K562 (cell line): ENCODE results near the gene NEMP2. TPM values are rescaled to one million over a fixed set of nuclear protein-coding genes. Genes with fewer than 3 reads are reported as not detected.

Experiments
- FOXK2 ChIP-seq, 2 experiments: fragments of 450-650 bp; IDR thresholded peaks in 1 of 2; conservative IDR thresholded peaks in 1 of 2; 2 replicates each; pipeline ENCODE4 v1.6.1; 2016; ENCODE audit warnings: low read depth in 2 of 2, mild to moderate bottlenecking in 1 of 2
- HMG20B ChIP-seq: fragments of 250-450 bp; sonication (Bioruptor Pico); IDR thresholded peaks from 2 replicates; pipeline ENCODE4 v1.5.0; 2021; ENCODE audit warnings: mild to moderate bottlenecking
- KLF1 ChIP-seq: fragments of 450-650 bp; IDR thresholded peaks from 2 replicates; pipeline ENCODE4 v1.6.1; 2016; ENCODE audit warnings: missing genetic modification characterization, missing compliant biosample characterization
- NFIC ChIP-seq: fragments of 450-650 bp; IDR thresholded peaks from 2 replicates; pipeline ENCODE4 v1.6.1; 2017; ENCODE audit warnings: mild to moderate bottlenecking, inconsistent platforms
- SMC3 ChIP-seq: conservative IDR thresholded peaks from 2 replicates; pipeline ENCODE4 v1.6.1; 2011; ENCODE audit warnings: low read depth, low read length, improper control_type of control experiment; ENCODE audit not compliant: insufficient read depth
- polyA plus RNA-seq, 8 experiments: library from polyadenylated mRNA; depleted of rRNA in 4 of 8; stranded (reverse) in 5 of 8; unstranded in 3 of 8; fragments of >200 nt; fragmentation: Nextera tagmentation in 2 of 8; fragmentation: Illumina TruSeq in 1 of 8; extraction: Ambion mirVana in 2 of 8; extraction: Trizol in 1 of 8; gene quantifications; 2 replicates each; pipeline versions ENCODE4 v1.2.1 to v1.2.3, GENCODE V29; 2011 to 2014; ENCODE audit warnings: inconsistent platforms in 1 of 8, missing spikeins in 1 of 8
- total RNA-seq, 7 experiments: library from RNA; depleted of rRNA in 6 of 7; stranded (reverse); fragments of >200 nt in 6 of 7; fragmentation: Illumina TruSeq in 2 of 7; extraction: Trizol in 2 of 7; gene quantifications; 2 replicates each; pipeline versions ENCODE4 v1.2.1 to v1.2.3, GENCODE V29; 2011 to 2021; ENCODE audit warnings: low replicate concordance in 1 of 7
- TF ChIP-seq, protein P1 (sequence below): fragments of 200-600 bp; sonication (generic); IDR thresholded peaks from one replicate; pipeline ENCODE4 v1.6.1; 2012; ENCODE audit warnings: mild to moderate bottlenecking, low read depth, low read length, inconsistent platforms
- TF ChIP-seq, protein P2 (sequence below): sonication (generic); formaldehyde crosslinking; IDR thresholded peaks from 2 replicates; pipeline ENCODE4 v1.8.1; 2022; ENCODE audit warnings: missing genetic modification reagents
- TF ChIP-seq, protein P3 (sequence below): fragments of 250-450 bp; sonication (Bioruptor Pico); IDR thresholded peaks from 2 replicates; pipeline ENCODE4 v1.9.0; 2021; ENCODE audit warnings: mild to moderate bottlenecking, inconsistent platforms

NEMP2 gene
- total and polyA plus RNA-seq, 9 of the 15 experiments (the other 6 are each of a cell fraction or from before 2014, with no cell fraction given) = 0.32 to 3.0 (median 1.7) TPM

DNA sequence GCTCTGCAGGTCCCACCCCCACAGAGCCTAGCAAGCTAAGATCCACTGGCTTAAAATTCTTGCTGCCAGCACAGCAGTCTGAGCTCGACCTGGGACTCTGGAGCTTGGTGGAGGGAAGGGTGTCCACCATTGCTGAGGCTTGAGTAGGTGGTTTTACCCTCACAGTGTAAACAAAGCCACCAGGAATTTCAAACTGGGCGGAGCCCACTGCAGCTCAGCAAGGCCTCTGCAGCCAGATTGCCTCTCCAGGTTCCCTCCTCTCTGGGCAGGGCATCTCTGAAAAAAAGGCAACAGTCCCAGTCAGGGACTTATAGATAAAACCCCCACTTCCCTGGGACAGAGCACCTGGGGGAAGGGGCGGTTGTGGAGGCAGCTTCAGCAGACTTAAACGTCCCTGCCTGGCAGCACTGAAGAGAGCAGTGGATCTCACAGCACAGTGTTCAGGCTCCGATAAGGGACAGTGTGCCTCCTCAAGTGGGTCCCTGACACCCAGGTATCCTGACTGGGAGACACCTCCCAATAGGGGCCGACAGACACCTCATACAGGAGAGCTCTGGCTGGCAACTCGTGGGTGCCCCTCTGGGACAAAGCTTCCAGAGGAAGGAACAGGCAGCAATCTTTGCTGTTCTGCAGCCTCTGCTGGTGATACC lies 20.0 kb upstream of the NEMP2 start (continued):
- TF ChIP-seq, protein P1, sequence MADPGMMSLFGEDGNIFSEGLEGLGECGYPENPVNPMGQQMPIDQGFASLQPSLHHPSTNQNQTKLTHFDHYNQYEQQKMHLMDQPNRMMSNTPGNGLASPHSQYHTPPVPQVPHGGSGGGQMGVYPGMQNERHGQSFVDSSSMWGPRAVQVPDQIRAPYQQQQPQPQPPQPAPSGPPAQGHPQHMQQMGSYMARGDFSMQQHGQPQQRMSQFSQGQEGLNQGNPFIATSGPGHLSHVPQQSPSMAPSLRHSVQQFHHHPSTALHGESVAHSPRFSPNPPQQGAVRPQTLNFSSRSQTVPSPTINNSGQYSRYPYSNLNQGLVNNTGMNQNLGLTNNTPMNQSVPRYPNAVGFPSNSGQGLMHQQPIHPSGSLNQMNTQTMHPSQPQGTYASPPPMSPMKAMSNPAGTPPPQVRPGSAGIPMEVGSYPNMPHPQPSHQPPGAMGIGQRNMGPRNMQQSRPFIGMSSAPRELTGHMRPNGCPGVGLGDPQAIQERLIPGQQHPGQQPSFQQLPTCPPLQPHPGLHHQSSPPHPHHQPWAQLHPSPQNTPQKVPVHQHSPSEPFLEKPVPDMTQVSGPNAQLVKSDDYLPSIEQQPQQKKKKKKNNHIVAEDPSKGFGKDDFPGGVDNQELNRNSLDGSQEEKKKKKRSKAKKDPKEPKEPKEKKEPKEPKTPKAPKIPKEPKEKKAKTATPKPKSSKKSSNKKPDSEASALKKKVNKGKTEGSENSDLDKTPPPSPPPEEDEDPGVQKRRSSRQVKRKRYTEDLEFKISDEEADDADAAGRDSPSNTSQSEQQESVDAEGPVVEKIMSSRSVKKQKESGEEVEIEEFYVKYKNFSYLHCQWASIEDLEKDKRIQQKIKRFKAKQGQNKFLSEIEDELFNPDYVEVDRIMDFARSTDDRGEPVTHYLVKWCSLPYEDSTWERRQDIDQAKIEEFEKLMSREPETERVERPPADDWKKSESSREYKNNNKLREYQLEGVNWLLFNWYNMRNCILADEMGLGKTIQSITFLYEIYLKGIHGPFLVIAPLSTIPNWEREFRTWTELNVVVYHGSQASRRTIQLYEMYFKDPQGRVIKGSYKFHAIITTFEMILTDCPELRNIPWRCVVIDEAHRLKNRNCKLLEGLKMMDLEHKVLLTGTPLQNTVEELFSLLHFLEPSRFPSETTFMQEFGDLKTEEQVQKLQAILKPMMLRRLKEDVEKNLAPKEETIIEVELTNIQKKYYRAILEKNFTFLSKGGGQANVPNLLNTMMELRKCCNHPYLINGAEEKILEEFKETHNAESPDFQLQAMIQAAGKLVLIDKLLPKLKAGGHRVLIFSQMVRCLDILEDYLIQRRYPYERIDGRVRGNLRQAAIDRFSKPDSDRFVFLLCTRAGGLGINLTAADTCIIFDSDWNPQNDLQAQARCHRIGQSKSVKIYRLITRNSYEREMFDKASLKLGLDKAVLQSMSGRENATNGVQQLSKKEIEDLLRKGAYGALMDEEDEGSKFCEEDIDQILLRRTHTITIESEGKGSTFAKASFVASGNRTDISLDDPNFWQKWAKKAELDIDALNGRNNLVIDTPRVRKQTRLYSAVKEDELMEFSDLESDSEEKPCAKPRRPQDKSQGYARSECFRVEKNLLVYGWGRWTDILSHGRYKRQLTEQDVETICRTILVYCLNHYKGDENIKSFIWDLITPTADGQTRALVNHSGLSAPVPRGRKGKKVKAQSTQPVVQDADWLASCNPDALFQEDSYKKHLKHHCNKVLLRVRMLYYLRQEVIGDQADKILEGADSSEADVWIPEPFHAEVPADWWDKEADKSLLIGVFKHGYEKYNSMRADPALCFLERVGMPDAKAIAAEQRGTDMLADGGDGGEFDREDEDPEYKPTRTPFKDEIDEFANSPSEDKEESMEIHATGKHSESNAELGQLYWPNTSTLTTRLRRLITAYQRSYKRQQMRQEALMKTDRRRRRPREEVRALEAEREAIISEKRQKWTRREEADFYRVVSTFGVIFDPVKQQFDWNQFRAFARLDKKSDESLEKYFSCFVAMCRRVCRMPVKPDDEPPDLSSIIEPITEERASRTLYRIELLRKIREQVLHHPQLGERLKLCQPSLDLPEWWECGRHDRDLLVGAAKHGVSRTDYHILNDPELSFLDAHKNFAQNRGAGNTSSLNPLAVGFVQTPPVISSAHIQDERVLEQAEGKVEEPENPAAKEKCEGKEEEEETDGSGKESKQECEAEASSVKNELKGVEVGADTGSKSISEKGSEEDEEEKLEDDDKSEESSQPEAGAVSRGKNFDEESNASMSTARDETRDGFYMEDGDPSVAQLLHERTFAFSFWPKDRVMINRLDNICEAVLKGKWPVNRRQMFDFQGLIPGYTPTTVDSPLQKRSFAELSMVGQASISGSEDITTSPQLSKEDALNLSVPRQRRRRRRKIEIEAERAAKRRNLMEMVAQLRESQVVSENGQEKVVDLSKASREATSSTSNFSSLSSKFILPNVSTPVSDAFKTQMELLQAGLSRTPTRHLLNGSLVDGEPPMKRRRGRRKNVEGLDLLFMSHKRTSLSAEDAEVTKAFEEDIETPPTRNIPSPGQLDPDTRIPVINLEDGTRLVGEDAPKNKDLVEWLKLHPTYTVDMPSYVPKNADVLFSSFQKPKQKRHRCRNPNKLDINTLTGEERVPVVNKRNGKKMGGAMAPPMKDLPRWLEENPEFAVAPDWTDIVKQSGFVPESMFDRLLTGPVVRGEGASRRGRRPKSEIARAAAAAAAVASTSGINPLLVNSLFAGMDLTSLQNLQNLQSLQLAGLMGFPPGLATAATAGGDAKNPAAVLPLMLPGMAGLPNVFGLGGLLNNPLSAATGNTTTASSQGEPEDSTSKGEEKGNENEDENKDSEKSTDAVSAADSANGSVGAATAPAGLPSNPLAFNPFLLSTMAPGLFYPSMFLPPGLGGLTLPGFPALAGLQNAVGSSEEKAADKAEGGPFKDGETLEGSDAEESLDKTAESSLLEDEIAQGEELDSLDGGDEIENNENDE = no peak
- no peak for TF ChIP-seq FOXK2 (conservative IDR thresholded peaks at IDR 0.05 in 1 of 2, IDR thresholded peaks at IDR 0.05 in 1 of 2; ENCODE audit: low read depth in 2 of 2)
- TF ChIP-seq SMC3 = no peak
- no peak for TF ChIP-seq HMG20B (CRISPR knock-in tag)
- TF ChIP-seq, protein P2, sequence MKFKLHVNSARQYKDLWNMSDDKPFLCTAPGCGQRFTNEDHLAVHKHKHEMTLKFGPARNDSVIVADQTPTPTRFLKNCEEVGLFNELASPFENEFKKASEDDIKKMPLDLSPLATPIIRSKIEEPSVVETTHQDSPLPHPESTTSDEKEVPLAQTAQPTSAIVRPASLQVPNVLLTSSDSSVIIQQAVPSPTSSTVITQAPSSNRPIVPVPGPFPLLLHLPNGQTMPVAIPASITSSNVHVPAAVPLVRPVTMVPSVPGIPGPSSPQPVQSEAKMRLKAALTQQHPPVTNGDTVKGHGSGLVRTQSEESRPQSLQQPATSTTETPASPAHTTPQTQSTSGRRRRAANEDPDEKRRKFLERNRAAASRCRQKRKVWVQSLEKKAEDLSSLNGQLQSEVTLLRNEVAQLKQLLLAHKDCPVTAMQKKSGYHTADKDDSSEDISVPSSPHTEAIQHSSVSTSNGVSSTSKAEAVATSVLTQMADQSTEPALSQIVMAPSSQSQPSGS = no peak
- TF ChIP-seq NFIC = no peak
- TF ChIP-seq, protein P3, sequence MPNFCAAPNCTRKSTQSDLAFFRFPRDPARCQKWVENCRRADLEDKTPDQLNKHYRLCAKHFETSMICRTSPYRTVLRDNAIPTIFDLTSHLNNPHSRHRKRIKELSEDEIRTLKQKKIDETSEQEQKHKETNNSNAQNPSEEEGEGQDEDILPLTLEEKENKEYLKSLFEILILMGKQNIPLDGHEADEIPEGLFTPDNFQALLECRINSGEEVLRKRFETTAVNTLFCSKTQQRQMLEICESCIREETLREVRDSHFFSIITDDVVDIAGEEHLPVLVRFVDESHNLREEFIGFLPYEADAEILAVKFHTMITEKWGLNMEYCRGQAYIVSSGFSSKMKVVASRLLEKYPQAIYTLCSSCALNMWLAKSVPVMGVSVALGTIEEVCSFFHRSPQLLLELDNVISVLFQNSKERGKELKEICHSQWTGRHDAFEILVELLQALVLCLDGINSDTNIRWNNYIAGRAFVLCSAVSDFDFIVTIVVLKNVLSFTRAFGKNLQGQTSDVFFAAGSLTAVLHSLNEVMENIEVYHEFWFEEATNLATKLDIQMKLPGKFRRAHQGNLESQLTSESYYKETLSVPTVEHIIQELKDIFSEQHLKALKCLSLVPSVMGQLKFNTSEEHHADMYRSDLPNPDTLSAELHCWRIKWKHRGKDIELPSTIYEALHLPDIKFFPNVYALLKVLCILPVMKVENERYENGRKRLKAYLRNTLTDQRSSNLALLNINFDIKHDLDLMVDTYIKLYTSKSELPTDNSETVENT (CRISPR knock-in tag) = no peak
- TF ChIP-seq KLF1 = no peak
